Trophoblast cell (in vitro differentiated cells and primary cell): ENCODE measurements around the gene CRY1.
A peak's percentile ranks its signal among the peaks of the same experiment; 100 is the strongest.

Experiments used
- DNase-seq, 2 donors: peaks; one replicate each; pipeline ENCODE4 v3.0.0-alpha.2; 2016
- H2AFZ ChIP-seq: 2 replicates; pipeline ENCODE4 v1.6.1; 2013; ENCODE audit warnings: low read length, moderate library complexity, mild to moderate bottlenecking; ENCODE audit not compliant: insufficient read depth, poor library complexity
- H2AK5ac ChIP-seq: 2 replicates; pipeline ENCODE4 v1.6.1; 2013; ENCODE audit warnings: mild to moderate bottlenecking, low read length
- H2BK120ac ChIP-seq: 2 replicates; pipeline ENCODE4 v1.6.1; 2013; ENCODE audit warnings: low read length, mild to moderate bottlenecking, moderate library complexity; ENCODE audit not compliant: insufficient read depth, poor library complexity
- H2BK12ac ChIP-seq: 2 replicates; pipeline ENCODE4 v1.6.1; 2013; ENCODE audit warnings: mild to moderate bottlenecking, low read length, moderate library complexity
- H2BK5ac ChIP-seq: 2 replicates; pipeline ENCODE4 v1.6.1; 2013; ENCODE audit warnings: low read length, low read depth, moderate library complexity, mild to moderate bottlenecking; ENCODE audit not compliant: poor library complexity
- H3K14ac ChIP-seq: 2 replicates; pipeline ENCODE4 v1.6.1; 2013; ENCODE audit warnings: mild to moderate bottlenecking, low read length
- H3K18ac ChIP-seq: 2 replicates; pipeline ENCODE4 v1.6.1; 2013; ENCODE audit warnings: mild to moderate bottlenecking, low read length
- H3K23ac ChIP-seq: 2 replicates; pipeline ENCODE4 v1.6.1; 2013; ENCODE audit warnings: low read length
- H3K27ac ChIP-seq: 2 replicates; pipeline ENCODE4 v1.5.1; 2013; ENCODE audit warnings: low read depth, mild to moderate bottlenecking, inconsistent platforms, low read length, moderate library complexity
- H3K27me3 ChIP-seq: 2 replicates; pipeline ENCODE4 v1.6.1; 2013; ENCODE audit warnings: inconsistent platforms, mild to moderate bottlenecking, low read length, moderate library complexity; ENCODE audit not compliant: insufficient read depth
- H3K36me3 ChIP-seq, 2 experiments: 1 replicate in 1 of 2; 2 replicates in 1 of 2; pipeline ENCODE4 v1.6.1; 2013; ENCODE audit warnings: low read length in 2 of 2, mild to moderate bottlenecking in 2 of 2, moderate library complexity in 1 of 2; ENCODE audit not compliant: insufficient read depth in 2 of 2, control insufficient read depth in 1 of 2
- H3K4ac ChIP-seq: 2 replicates; pipeline ENCODE4 v1.6.1; 2013; ENCODE audit warnings: low read depth, mild to moderate bottlenecking, low read length, moderate library complexity
- H3K4me1 ChIP-seq, 2 experiments: 1 replicate in 1 of 2; 2 replicates in 1 of 2; pipeline ENCODE4 v1.6.1; 2013; ENCODE audit warnings: low read length in 2 of 2, mild to moderate bottlenecking in 2 of 2, moderate library complexity in 1 of 2; ENCODE audit not compliant: insufficient read depth in 2 of 2, control insufficient read depth in 1 of 2
- H3K4me2 ChIP-seq: 2 replicates; pipeline ENCODE4 v1.6.1; 2013; ENCODE audit warnings: inconsistent platforms, mild to moderate bottlenecking, low read length, moderate library complexity
- H3K4me3 ChIP-seq: 2 replicates; pipeline ENCODE4 v1.5.1; 2013; ENCODE audit warnings: mild to moderate bottlenecking, low read depth, low read length, inconsistent platforms
- H3K79me1 ChIP-seq: one replicate; pipeline ENCODE4 v1.6.1; 2013; ENCODE audit warnings: low read length
- H3K79me2 ChIP-seq: 2 replicates; pipeline ENCODE4 v1.6.1; 2013; ENCODE audit warnings: low read length, mild to moderate bottlenecking; ENCODE audit not compliant: control insufficient read depth, insufficient read depth, poor library complexity
- H3K9ac ChIP-seq: 2 replicates; pipeline ENCODE4 v1.6.1; 2013; ENCODE audit warnings: mild to moderate bottlenecking, low read length
- H3K9me3 ChIP-seq: 2 replicates; pipeline ENCODE4 v1.6.1; 2013; ENCODE audit warnings: low read depth, mild to moderate bottlenecking, control low read depth, inconsistent platforms, low read length; ENCODE audit not compliant: insufficient read depth
- H4K12ac ChIP-seq: 2 replicates; pipeline ENCODE4 v1.6.1; 2013; ENCODE audit warnings: low read depth, mild to moderate bottlenecking, low read length, moderate library complexity
- H4K8ac ChIP-seq: 2 replicates; pipeline ENCODE4 v1.6.1; 2013; ENCODE audit warnings: low read depth, mild to moderate bottlenecking, low read length, moderate library complexity
- H4K91ac ChIP-seq: one replicate; pipeline ENCODE4 v1.6.1; 2013; ENCODE audit warnings: low read depth, mild to moderate bottlenecking, low read length, moderate library complexity
- WGBS: extraction: QIAGEN DNeasy Blood & Tissue Kit; methylation state at CpG from one replicate; pipeline ENCODE4 v1.1.7; 2013; ENCODE audit warnings: missing lambda C conversion rate; ENCODE audit not compliant: insufficient read length, insufficient coverage; ENCODE audit errors: extremely low coverage; 5-methylcytosine and 5-hydroxymethylcytosine counted together

The CRY1 gene

GRCh38 chr12:107129315-107129930 lies 36.1 kb upstream of the CRY1 start:
- Histone ChIP-seq H2AK5ac (no peak overlapping the region), H3K27ac (no peak overlapping the region), H3K79me2 (no peaks in the 10 kb centered on the region), H3K4me1 (no peaks in the 10 kb centered on the region), H2BK12ac (no peak overlapping the region), H4K91ac (no peak overlapping the region), H4K12ac (no peak overlapping the region), H3K4ac (no peak overlapping the region), H3K27me3 (no peaks in the 10 kb centered on the region), H4K8ac (no peak overlapping the region), H2AFZ (no peak overlapping the region), H3K18ac (no peak overlapping the region), H3K79me1 (no peaks in the 10 kb centered on the region), H3K14ac (no peak overlapping the region), H3K23ac (no peak overlapping the region), H2BK120ac (no peak overlapping the region), H3K4me3 (no peak overlapping the region), H3K36me3 (no peaks in the 10 kb centered on the region), H3K4me2 (no peak overlapping the region), H2BK5ac (no peak overlapping the region), H3K9me3 (no peaks in the 10 kb centered on the region), H3K9ac (peak overlapping the region; percentile 20)
- no CpG with 5 or more reads among the region's 7 CpGs for WGBS
- no peak for DNase-seq

GRCh38 chr12:107127482-107128430 lies 34.4 kb upstream of the CRY1 start:
- no peak overlapping the region for H4K12ac ChIP-seq
- H2BK120ac ChIP-seq, result no peak overlapping the region
- H2BK12ac ChIP-seq, result no peak overlapping the region
- no peak overlapping the region for H3K14ac ChIP-seq
- H3K18ac ChIP-seq, result no peak overlapping the region
- no peaks in the 10 kb centered on the region for H3K79me1 ChIP-seq
- no peaks in the 10 kb centered on the region for H3K79me2 ChIP-seq
- H3K4me1 ChIP-seq, result no peaks in the 10 kb centered on the region
- peaks cover 2% of the 10 kb centered on the region for H3K9me3 ChIP-seq
- H3K4me2 ChIP-seq, result no peak overlapping the region
- no peak overlapping the region for H3K23ac ChIP-seq
- no peak overlapping the region for H3K9ac ChIP-seq
- H3K27ac ChIP-seq, result no peak overlapping the region
- H3K4ac ChIP-seq, result no peak overlapping the region
- no peak overlapping the region for H2AFZ ChIP-seq
- H2BK5ac ChIP-seq, result no peak overlapping the region
- no CpG with 5 or more reads among the region's 6 CpGs for WGBS
- H3K27me3 ChIP-seq, result no peaks in the 10 kb centered on the region
- H4K8ac ChIP-seq, result no peak overlapping the region
- H4K91ac ChIP-seq, result no peak overlapping the region
- H3K36me3 ChIP-seq, result no peaks in the 10 kb centered on the region
- no peak for DNase-seq
- no peak overlapping the region for H3K4me3 ChIP-seq
- no peak overlapping the region for H2AK5ac ChIP-seq

- no peak overlapping the region for H4K91ac ChIP-seq
- H3K4me2 ChIP-seq, result no peak overlapping the region
- no peak overlapping the region for H3K27ac ChIP-seq
- no peak overlapping the region for H2AK5ac ChIP-seq
- H3K9me3 ChIP-seq, result peaks cover 2% of the 10 kb centered on the region
- no peak overlapping the region for H2BK12ac ChIP-seq
- no peak overlapping the region for H3K14ac ChIP-seq
- no peaks in the 10 kb centered on the region for H3K27me3 ChIP-seq
- no peak overlapping the region for H4K8ac ChIP-seq
- H2AFZ ChIP-seq, result no peak overlapping the region
- no peak overlapping the region for H3K4me3 ChIP-seq
- H2BK5ac ChIP-seq, result no peak overlapping the region
- H2BK120ac ChIP-seq, result no peak overlapping the region
- no peaks in the 10 kb centered on the region for H3K79me1 ChIP-seq
- no peak overlapping the region for H3K9ac ChIP-seq
- H4K12ac ChIP-seq, result no peak overlapping the region
- no peak overlapping the region for H3K23ac ChIP-seq
- WGBS, result no CpG with 5 or more reads among the region's 5 CpGs
- H3K79me2 ChIP-seq, result no peaks in the 10 kb centered on the region
- DNase-seq, result peak in 1 of 2 donors; percentile 23
- H3K4ac ChIP-seq, result no peak overlapping the region
- no peaks in the 10 kb centered on the region for H3K36me3 ChIP-seq
- no peaks in the 10 kb centered on the region for H3K4me1 ChIP-seq
- no peak overlapping the region for H3K18ac ChIP-seq
Observed at GRCh38 chr12:107126796-107127481, 33.6 kb upstream of the CRY1 start.

- Histone ChIP-seq H3K14ac (no peak overlapping the region), H3K27me3 (no peaks in the 10 kb centered on the region), H3K18ac (no peak overlapping the region), H3K27ac (no peak overlapping the region), H3K9ac (no peak overlapping the region), H3K4me2 (no peak overlapping the region), H4K8ac (no peak overlapping the region), H2AK5ac (no peak overlapping the region), H3K23ac (no peak overlapping the region), H3K4ac (no peak overlapping the region), H2AFZ (no peak overlapping the region), H4K91ac (no peak overlapping the region), H3K9me3 (peaks cover 2% of the 10 kb centered on the region), H3K4me1 (no peaks in the 10 kb centered on the region), H2BK12ac (no peak overlapping the region), H2BK5ac (no peak overlapping the region), H2BK120ac (no peak overlapping the region), H3K36me3 (no peaks in the 10 kb centered on the region), H3K4me3 (no peak overlapping the region), H3K79me1 (no peaks in the 10 kb centered on the region), H4K12ac (no peak overlapping the region), H3K79me2 (no peaks in the 10 kb centered on the region)
- WGBS, result no CpG with 5 or more reads among the region's 3 CpGs
- no peak for DNase-seq
Observed at GRCh38 chr12:107125833-107126232, 32.5 kb upstream of the CRY1 start.
